ENCODE measurements around the gene DENND1A. TPM values are rescaled to one million over a fixed set of nuclear protein-coding genes. Genes with fewer than 3 reads are reported as not detected.

The DENND1A gene
- total and polyA plus RNA-seq, 4 donors: 7.9 to 22.0 (median 13.9) TPM

DNA sequence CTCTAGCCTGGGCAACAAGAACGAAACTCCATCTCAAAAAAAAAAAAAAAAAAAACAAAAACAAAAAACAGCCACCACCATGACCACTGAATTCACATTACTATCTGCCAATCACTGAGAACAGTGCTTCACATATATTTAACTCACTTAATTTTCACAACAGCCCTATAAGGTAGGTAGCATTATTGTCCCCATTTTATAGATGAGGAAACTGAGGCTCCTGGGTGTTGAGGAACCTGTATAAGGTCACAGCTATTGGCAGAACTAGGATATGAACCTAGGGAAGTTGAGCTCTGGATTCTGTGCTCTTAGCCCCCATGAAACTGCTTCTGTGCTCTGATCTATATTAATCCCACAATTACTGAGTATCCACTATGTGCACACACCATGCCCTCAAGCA, 290.2 kb downstream of the DENND1A start:
- H3K4me1 ChIP-seq (ENCODE audit: control insufficient read depth in 4 of 4, insufficient read depth in 4 of 4, low read length in 3 of 4): no peaks in the 10 kb centered on the region
- H3K36me3 ChIP-seq (ENCODE audit: control insufficient read depth in 4 of 4, insufficient read depth in 3 of 4, low read depth in 1 of 4, low read length in 3 of 4): peaks cover 0 to 2% (median 0%) of the 10 kb centered on the region in 4 donors
- H3K4me3 ChIP-seq (ENCODE audit: low read depth in 1 of 3, low read length in 3 of 3): no peak overlapping the region
- TF ChIP-seq, protein P1, sequence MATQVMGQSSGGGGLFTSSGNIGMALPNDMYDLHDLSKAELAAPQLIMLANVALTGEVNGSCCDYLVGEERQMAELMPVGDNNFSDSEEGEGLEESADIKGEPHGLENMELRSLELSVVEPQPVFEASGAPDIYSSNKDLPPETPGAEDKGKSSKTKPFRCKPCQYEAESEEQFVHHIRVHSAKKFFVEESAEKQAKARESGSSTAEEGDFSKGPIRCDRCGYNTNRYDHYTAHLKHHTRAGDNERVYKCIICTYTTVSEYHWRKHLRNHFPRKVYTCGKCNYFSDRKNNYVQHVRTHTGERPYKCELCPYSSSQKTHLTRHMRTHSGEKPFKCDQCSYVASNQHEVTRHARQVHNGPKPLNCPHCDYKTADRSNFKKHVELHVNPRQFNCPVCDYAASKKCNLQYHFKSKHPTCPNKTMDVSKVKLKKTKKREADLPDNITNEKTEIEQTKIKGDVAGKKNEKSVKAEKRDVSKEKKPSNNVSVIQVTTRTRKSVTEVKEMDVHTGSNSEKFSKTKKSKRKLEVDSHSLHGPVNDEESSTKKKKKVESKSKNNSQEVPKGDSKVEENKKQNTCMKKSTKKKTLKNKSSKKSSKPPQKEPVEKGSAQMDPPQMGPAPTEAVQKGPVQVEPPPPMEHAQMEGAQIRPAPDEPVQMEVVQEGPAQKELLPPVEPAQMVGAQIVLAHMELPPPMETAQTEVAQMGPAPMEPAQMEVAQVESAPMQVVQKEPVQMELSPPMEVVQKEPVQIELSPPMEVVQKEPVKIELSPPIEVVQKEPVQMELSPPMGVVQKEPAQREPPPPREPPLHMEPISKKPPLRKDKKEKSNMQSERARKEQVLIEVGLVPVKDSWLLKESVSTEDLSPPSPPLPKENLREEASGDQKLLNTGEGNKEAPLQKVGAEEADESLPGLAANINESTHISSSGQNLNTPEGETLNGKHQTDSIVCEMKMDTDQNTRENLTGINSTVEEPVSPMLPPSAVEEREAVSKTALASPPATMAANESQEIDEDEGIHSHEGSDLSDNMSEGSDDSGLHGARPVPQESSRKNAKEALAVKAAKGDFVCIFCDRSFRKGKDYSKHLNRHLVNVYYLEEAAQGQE (IDR thresholded peaks at IDR 0.05): no peak
- TF ChIP-seq GABPA (IDR thresholded peaks at IDR 0.05 in 1 of 2, conservative IDR thresholded peaks at IDR 0.05 in 1 of 2) (no peak), FOXA2 (IDR thresholded peaks at IDR 0.05) (no peak), YY1 (IDR thresholded peaks at IDR 0.05) (no peak), SP1 (IDR thresholded peaks at IDR 0.05) (no peak), JUND (IDR thresholded peaks at IDR 0.05) (no peak)
- TF ChIP-seq, protein P2, sequence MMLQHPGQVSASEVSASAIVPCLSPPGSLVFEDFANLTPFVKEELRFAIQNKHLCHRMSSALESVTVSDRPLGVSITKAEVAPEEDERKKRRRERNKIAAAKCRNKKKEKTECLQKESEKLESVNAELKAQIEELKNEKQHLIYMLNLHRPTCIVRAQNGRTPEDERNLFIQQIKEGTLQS (IDR thresholded peaks at IDR 0.05): no peak
- TF ChIP-seq, protein P3, sequence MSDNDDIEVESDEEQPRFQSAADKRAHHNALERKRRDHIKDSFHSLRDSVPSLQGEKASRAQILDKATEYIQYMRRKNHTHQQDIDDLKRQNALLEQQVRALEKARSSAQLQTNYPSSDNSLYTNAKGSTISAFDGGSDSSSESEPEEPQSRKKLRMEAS (IDR thresholded peaks at IDR 0.05): no peak
- TF ChIP-seq, protein P4, sequence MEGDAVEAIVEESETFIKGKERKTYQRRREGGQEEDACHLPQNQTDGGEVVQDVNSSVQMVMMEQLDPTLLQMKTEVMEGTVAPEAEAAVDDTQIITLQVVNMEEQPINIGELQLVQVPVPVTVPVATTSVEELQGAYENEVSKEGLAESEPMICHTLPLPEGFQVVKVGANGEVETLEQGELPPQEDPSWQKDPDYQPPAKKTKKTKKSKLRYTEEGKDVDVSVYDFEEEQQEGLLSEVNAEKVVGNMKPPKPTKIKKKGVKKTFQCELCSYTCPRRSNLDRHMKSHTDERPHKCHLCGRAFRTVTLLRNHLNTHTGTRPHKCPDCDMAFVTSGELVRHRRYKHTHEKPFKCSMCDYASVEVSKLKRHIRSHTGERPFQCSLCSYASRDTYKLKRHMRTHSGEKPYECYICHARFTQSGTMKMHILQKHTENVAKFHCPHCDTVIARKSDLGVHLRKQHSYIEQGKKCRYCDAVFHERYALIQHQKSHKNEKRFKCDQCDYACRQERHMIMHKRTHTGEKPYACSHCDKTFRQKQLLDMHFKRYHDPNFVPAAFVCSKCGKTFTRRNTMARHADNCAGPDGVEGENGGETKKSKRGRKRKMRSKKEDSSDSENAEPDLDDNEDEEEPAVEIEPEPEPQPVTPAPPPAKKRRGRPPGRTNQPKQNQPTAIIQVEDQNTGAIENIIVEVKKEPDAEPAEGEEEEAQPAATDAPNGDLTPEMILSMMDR (IDR thresholded peaks at IDR 0.05; ENCODE audit: low read depth, low read length, missing input control): no peak
- TF ChIP-seq, protein P5, sequence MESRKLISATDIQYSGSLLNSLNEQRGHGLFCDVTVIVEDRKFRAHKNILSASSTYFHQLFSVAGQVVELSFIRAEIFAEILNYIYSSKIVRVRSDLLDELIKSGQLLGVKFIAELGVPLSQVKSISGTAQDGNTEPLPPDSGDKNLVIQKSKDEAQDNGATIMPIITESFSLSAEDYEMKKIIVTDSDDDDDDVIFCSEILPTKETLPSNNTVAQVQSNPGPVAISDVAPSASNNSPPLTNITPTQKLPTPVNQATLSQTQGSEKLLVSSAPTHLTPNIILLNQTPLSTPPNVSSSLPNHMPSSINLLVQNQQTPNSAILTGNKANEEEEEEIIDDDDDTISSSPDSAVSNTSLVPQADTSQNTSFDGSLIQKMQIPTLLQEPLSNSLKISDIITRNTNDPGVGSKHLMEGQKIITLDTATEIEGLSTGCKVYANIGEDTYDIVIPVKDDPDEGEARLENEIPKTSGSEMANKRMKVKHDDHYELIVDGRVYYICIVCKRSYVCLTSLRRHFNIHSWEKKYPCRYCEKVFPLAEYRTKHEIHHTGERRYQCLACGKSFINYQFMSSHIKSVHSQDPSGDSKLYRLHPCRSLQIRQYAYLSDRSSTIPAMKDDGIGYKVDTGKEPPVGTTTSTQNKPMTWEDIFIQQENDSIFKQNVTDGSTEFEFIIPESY (IDR thresholded peaks at IDR 0.05): no peak
- no peak for DNase-seq (ENCODE audit: low spot score)
- H3K9me3 ChIP-seq (ENCODE audit: control insufficient read depth in 4 of 4, low read length in 3 of 4): no peaks in the 10 kb centered on the region
- no peak overlapping the region for H3K27ac ChIP-seq (ENCODE audit: low read depth in 1 of 2, low read length in 2 of 2)
- no peak overlapping the region for H3K9ac ChIP-seq (ENCODE audit: low read depth in 1 of 2, low read length in 2 of 2)
- 92% methylated on average over 1 of the region's 1 CpG for WGBS
- H3K27me3 ChIP-seq (ENCODE audit: control insufficient read depth in 4 of 4, insufficient read depth in 4 of 4, low read length in 3 of 4): no peaks in the 10 kb centered on the region

DNA sequence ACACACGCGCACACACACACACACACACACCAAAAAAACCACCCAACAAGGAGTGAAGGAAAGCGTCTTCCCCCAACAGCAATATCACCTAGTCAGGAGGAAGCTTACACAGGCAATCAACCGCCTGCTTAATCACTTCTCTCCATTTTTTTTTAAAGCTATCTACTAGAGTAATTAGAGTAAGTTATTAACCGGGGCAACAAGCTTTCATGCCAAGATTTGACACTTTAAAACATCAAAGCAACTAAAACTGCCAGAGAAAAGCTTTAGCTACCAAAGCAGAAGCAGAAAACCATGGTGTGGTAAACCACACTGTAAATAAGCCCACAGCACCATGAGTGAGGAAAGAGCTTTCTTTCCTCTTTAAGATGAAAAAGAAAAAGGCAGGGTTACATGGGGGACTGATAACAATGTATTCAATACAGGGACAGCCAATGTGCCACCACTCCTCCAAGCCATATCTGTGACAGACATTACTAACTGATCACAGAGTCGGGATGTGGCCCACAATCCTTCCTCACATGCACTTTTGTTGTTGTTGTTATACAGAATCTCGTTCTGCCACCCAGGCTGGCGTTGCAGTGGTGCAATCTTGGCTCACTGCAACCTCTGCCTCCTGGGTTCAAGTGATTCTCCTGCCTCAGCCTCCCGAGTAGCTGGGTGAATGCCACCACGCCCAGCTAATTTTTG, 291.8 kb downstream of the DENND1A start:
- Histone ChIP-seq H3K27me3 (ENCODE audit: control insufficient read depth in 4 of 4, insufficient read depth in 4 of 4, low read length in 3 of 4) (no peaks in the 10 kb centered on the region), H3K4me1 (ENCODE audit: control insufficient read depth in 4 of 4, insufficient read depth in 4 of 4, low read length in 3 of 4) (no peaks in the 10 kb centered on the region), H3K4me3 (ENCODE audit: low read depth in 1 of 3, low read length in 3 of 3) (no peak overlapping the region), H3K36me3 (ENCODE audit: control insufficient read depth in 4 of 4, insufficient read depth in 3 of 4, low read depth in 1 of 4, low read length in 3 of 4) (peaks cover 0 to 2% (median 0%) of the 10 kb centered on the region in 4 donors), H3K27ac (ENCODE audit: low read depth in 1 of 2, low read length in 2 of 2) (no peak overlapping the region), H3K9me3 (ENCODE audit: control insufficient read depth in 4 of 4, low read length in 3 of 4) (no peaks in the 10 kb centered on the region), H3K9ac (ENCODE audit: low read depth in 1 of 2, low read length in 2 of 2) (no peak overlapping the region)
- 66% methylated on average over 10 of the region's 10 CpGs for WGBS
- TF ChIP-seq JUND (IDR thresholded peaks at IDR 0.05) (no peak), YY1 (IDR thresholded peaks at IDR 0.05) (no peak), RAD21 (IDR thresholded peaks at IDR 0.05) (no peak)
- TF ChIP-seq, protein P4 (IDR thresholded peaks at IDR 0.05; ENCODE audit: low read depth, low read length, missing input control): no peak
- no peak for DNase-seq (ENCODE audit: low spot score)
